ENCODE results near the gene ARMC3.

DNA sequence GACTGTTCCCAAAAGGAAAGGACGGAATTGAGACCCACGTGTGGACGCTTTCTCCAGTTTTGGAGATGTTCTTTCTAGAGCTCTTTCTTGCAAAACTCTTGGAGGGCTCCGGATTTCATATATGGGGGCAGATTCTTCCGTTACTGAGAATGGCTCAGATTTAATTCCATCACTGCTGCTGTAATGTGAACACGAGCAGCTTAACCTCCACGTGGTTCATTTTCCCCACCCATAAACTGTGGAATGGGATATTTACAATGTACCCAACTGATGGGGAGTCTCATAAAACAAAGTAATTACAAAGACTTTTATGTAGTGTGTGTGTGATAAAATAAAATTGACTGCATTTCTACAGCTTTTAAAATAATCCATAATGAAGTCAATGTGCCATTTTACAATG lies 152.4 kb downstream of the ARMC3 start:
- TF ChIP-seq, protein P1, sequence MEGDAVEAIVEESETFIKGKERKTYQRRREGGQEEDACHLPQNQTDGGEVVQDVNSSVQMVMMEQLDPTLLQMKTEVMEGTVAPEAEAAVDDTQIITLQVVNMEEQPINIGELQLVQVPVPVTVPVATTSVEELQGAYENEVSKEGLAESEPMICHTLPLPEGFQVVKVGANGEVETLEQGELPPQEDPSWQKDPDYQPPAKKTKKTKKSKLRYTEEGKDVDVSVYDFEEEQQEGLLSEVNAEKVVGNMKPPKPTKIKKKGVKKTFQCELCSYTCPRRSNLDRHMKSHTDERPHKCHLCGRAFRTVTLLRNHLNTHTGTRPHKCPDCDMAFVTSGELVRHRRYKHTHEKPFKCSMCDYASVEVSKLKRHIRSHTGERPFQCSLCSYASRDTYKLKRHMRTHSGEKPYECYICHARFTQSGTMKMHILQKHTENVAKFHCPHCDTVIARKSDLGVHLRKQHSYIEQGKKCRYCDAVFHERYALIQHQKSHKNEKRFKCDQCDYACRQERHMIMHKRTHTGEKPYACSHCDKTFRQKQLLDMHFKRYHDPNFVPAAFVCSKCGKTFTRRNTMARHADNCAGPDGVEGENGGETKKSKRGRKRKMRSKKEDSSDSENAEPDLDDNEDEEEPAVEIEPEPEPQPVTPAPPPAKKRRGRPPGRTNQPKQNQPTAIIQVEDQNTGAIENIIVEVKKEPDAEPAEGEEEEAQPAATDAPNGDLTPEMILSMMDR (IDR thresholded peaks at IDR 0.05; ENCODE audit: low read depth, low read length, missing input control), result no peak
- TF ChIP-seq, protein P2, sequence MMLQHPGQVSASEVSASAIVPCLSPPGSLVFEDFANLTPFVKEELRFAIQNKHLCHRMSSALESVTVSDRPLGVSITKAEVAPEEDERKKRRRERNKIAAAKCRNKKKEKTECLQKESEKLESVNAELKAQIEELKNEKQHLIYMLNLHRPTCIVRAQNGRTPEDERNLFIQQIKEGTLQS (IDR thresholded peaks at IDR 0.05), result no peak
- TF ChIP-seq HNF4G (IDR thresholded peaks at IDR 0.05) (no peak), JUND (IDR thresholded peaks at IDR 0.05) (no peak), GABPA (IDR thresholded peaks at IDR 0.05 in 1 of 2, conservative IDR thresholded peaks at IDR 0.05 in 1 of 2) (no peak), EGR1 (IDR thresholded peaks at IDR 0.05; ENCODE audit: low read depth in 2 of 2) (no peak), YY1 (IDR thresholded peaks at IDR 0.05) (no peak), FOXA1 (IDR thresholded peaks at IDR 0.05) (no peak), TAF1 (conservative IDR thresholded peaks at IDR 0.05) (no peak), RAD21 (IDR thresholded peaks at IDR 0.05) (no peak)
- TF ChIP-seq, protein P3, sequence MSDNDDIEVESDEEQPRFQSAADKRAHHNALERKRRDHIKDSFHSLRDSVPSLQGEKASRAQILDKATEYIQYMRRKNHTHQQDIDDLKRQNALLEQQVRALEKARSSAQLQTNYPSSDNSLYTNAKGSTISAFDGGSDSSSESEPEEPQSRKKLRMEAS (IDR thresholded peaks at IDR 0.05), result no peak

Data from liver (tissue), 3 donors.